AG04450 (cell line): Measurements from ENCODE around the gene ALDH4A1. TPM values are rescaled to one million over a fixed set of nuclear protein-coding genes. Genes with fewer than 3 reads are reported as not detected.
"Not testable (repeated sequence)": the region's sequence is repeated elsewhere in the genome, so short reads cannot be mapped to it uniquely, and the experiment has no call there.

Experiments
- CTCF ChIA-PET: fragments of 300-600, 350-600 bp; formaldehyde crosslinking; extraction: SDS; loops from one replicate; lab custom pipeline; 2022; ENCODE audit warnings: antibody characterized with exemption, inconsistent platforms; lab: Charles Lee
- POLR2A ChIA-PET: fragments of 350-600 bp; formaldehyde crosslinking; extraction: SDS; loops from one replicate; lab custom pipeline; 2021; ENCODE audit warnings: antibody characterized with exemption, inconsistent platforms; lab: Yijun Ruan, JAX
- DNase-seq: peaks from one replicate; pipeline ENCODE4 v3.0.0-alpha.2; 2011; ENCODE audit warnings: low read depth, low spot score
- H3K27ac ChIP-seq: one replicate; pipeline ENCODE4 v1.5.1; 2012; ENCODE audit warnings: low read depth, low read length, control low read depth
- H3K27me3 ChIP-seq: one replicate; pipeline ENCODE4 v1.6.0; 2012; ENCODE audit warnings: low read length; ENCODE audit not compliant: control insufficient read depth, insufficient read depth
- H3K4me3 ChIP-seq: 2 replicates; pipeline ENCODE4 v1.5.1; 2011; ENCODE audit warnings: mild to moderate bottlenecking, low read depth, low read length, control low read depth
- H3K9me3 ChIP-seq: 2 replicates; pipeline ENCODE4 v1.5.1; 2012; ENCODE audit warnings: low read length; ENCODE audit not compliant: control insufficient read depth, insufficient read depth
- CTCF ChIP-seq: IDR thresholded peaks from 2 replicates; pipeline ENCODE4 v1.5.1; 2011; ENCODE audit warnings: low read depth, low read length, control low read depth, inconsistent platforms
- polyA plus RNA-seq: library from polyadenylated mRNA; depleted of rRNA; stranded (reverse); fragments of >200 nt; gene quantifications from 2 replicates; pipeline ENCODE4 v1.2.3, GENCODE V29; 2011

Gene ALDH4A1
- polyA plus RNA-seq, 1 experiment: 8.8 TPM

- no peak for TF ChIP-seq CTCF
- CTCF ChIA-PET: interaction anchor here (1.3 to 3.1 kb wide), 2 partner anchors 14 kb away, joined by 3 to 19 read pairs; no protein-coding TSS in a partner anchor
Measured at GRCh38 chr1:18898567-18898966, 3.8 kb downstream of the ALDH4A1 start.

DNA sequence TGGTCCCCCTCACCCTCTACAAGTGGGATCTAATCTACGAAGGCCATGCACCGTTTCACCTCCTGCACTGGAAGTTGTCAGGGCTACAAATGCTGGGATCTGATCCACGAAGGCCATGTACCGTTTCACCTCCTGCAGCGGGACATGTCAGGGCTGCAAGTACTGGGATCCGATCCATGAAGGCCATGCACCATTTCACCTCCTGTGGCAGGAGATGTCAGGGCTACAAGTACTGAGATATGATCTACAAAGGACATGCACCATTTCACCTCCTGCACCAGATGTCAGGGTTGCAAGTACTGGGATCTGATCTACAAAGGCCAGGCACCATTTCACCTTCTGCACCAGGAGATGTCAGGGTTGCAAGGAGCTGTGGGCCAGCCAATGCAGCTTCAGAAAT lies 7.0 kb downstream of the ALDH4A1 start:
- DNase-seq: no peak
- no peak for TF ChIP-seq CTCF
- POLR2A ChIA-PET: no interaction called here
- Histone ChIP-seq H3K9me3 (no peaks in the 10 kb centered on the region), H3K27me3 (no peaks in the 10 kb centered on the region), H3K4me3 (no peak overlapping the region), H3K27ac (no peak overlapping the region)
- CTCF ChIA-PET: interaction anchor here (1.5 kb wide), 1 partner anchor 12 kb away, joined by 3 read pairs; no protein-coding TSS in a partner anchor

More at GRCh38 chr1:18898567-18898966, 3.8 kb downstream of the ALDH4A1 start:
- H3K27ac ChIP-seq: no peak overlapping the region
- no peaks in the 10 kb centered on the region; the same call in 1 of the 2 replicates for H3K9me3 ChIP-seq
- H3K4me3 ChIP-seq: no peak overlapping the region
- POLR2A ChIA-PET: no interaction called here
- H3K27me3 ChIP-seq: no peaks in the 10 kb centered on the region
- no peak for DNase-seq

GRCh38 chr1:18893120-18893519 lies 9.2 kb downstream of the ALDH4A1 start:
- H3K9me3 ChIP-seq: no peaks in the 10 kb centered on the region
- CTCF ChIA-PET: interaction anchor here (1.6 to 2.0 kb wide), 4 partner anchors 9 to 21 kb away, joined by 5 to 11 read pairs (median 8); partner anchors contain the start of gene ALDH4A1
- no peak overlapping the region for H3K27ac ChIP-seq
- H3K4me3 ChIP-seq: no peak overlapping the region
- no peaks in the 10 kb centered on the region for H3K27me3 ChIP-seq
- DNase-seq: no peak
- POLR2A ChIA-PET: no interaction called here
- TF ChIP-seq CTCF: no peak

- H3K27ac ChIP-seq, H3K27me3 ChIP-seq, H3K9me3 ChIP-seq, H3K4me3 ChIP-seq, DNase-seq: not testable (repeated sequence)
- CTCF ChIA-PET: interaction anchor here (1.3 to 1.7 kb wide), 2 partner anchors 7 to 21 kb away, joined by 5 to 11 read pairs; no protein-coding TSS in a partner anchor
- POLR2A ChIA-PET: interaction anchor here (0.6 kb wide), 1 partner anchor 833 kb away, joined by 4 read pairs; no protein-coding TSS in a partner anchor
Measured at GRCh38 chr1:18891858-18892257, 10.5 kb downstream of the ALDH4A1 start.

GRCh38 chr1:18891426-18891780 lies 11.0 kb downstream of the ALDH4A1 start:
- POLR2A ChIA-PET: no interaction called here
- Histone ChIP-seq H3K4me3 (no peak overlapping the region), H3K27me3 (no peaks in the 10 kb centered on the region), H3K9me3 (no peaks in the 10 kb centered on the region), H3K27ac (no peak overlapping the region)
- no peak for DNase-seq
- TF ChIP-seq CTCF: no peak
- CTCF ChIA-PET: interaction anchor here (1.3 kb wide), 1 partner anchor 22 kb away, joined by 5 read pairs; no protein-coding TSS in a partner anchor
